Neural progenitor cell (in vitro differentiated cells): ENCODE data around the gene GP1BB.

Experiments
- CTCF ChIP-seq: fragments of 200-600 bp; sonication (generic); IDR thresholded peaks from 2 replicates; pipeline ENCODE4 v1.5.1; 2017; ENCODE audit warnings: antibody characterized with exemption, mild to moderate bottlenecking
- EZH2 ChIP-seq: fragments of 200-600 bp; sonication (generic); IDR thresholded peaks from 2 replicates; pipeline ENCODE4 v1.6.1; 2017; ENCODE audit warnings: antibody characterized with exemption, mild to moderate bottlenecking, moderate library complexity
- EZH2phosphoT487 ChIP-seq: fragments of 200-600 bp; sonication (generic); IDR thresholded peaks from 2 replicates; pipeline ENCODE4 v1.6.1; 2017; ENCODE audit warnings: antibody characterized with exemption

GRCh38 chr22:19743651-19744050 is 20.3 kb downstream of the GP1BB start:
- TF ChIP-seq CTCF: no peak
- no peak for TF ChIP-seq EZH2
- no peak for TF ChIP-seq EZH2phosphoT487
